SK-N-SH (cell line): ENCODE measurements around the gene CST11. TPM values are rescaled to one million over a fixed set of nuclear protein-coding genes. Genes with fewer than 3 reads are reported as not detected.

Experiments used
- CTCF ChIA-PET: fragments of 300-600, 350-600 bp; formaldehyde crosslinking; extraction: SDS; loops from one replicate; lab custom pipeline; 2021; lab: Yijun Ruan, JAX
- POLR2A ChIA-PET: fragments of 350-600 bp; sonication (Branson Sonifier 250); formaldehyde crosslinking; extraction: SDS; loops from one replicate; lab custom pipeline; 2020; ENCODE audit warnings: antibody characterized with exemption, inconsistent platforms; lab: Yijun Ruan, JAX
- DNase-seq: peaks from one replicate; pipeline ENCODE4 v3.0.0; 2012
- H2AFZ ChIP-seq: fragments of 200-600 bp; sonication (generic); 2 replicates; pipeline ENCODE4 v1.8.1; 2016; ENCODE audit warnings: antibody characterized with exemption, mild to moderate bottlenecking, low read depth
- H3F3A ChIP-seq: fragments of 200-600 bp; sonication (generic); replicated peaks from 2 replicates; pipeline ENCODE3; 2016; ENCODE audit warnings: antibody characterized with exemption, mild to moderate bottlenecking; ENCODE audit not compliant: insufficient read depth
- H3K27ac ChIP-seq, 2 experiments: fragments of 200-500 bp in 1 of 2; fragments of 200-600 bp in 1 of 2; sonication (Bioruptor generic) in 1 of 2; sonication (generic), shearing (Covaris generic) in 1 of 2; 2 replicates each; pipeline versions ENCODE4 v1.5.1 to v1.6.1; 2014 to 2016; ENCODE audit warnings: low read depth in 2 of 2, inconsistent platforms in 1 of 2, low read length in 1 of 2, mild to moderate bottlenecking in 1 of 2, mixed read lengths in 1 of 2
- H3K27me3 ChIP-seq: fragments of 200-600 bp; sonication (generic), shearing (Covaris generic); 2 replicates; pipeline ENCODE4 v1.6.1; 2016; ENCODE audit warnings: mixed run types; ENCODE audit not compliant: insufficient read depth
- H3K36me3 ChIP-seq, 2 experiments: fragments of 200-500 bp in 1 of 2; fragments of 200-600 bp in 1 of 2; sonication (Bioruptor generic) in 1 of 2; sonication (generic) in 1 of 2; replicated peaks in 1 of 2; 2 replicates each; pipeline versions ENCODE3 to v1.5.1; 2014 to 2016; ENCODE audit warnings: low read length in 1 of 2, mild to moderate bottlenecking in 1 of 2; ENCODE audit not compliant: insufficient read depth in 2 of 2, control insufficient read depth in 1 of 2
- H3K4me1 ChIP-seq, 2 experiments: fragments of 200-500 bp in 1 of 2; fragments of 200-600 bp in 1 of 2; sonication (Bioruptor generic) in 1 of 2; sonication (generic), shearing (Covaris generic) in 1 of 2; 2 replicates each; pipeline versions ENCODE4 v1.5.1 to v1.6.1; 2014 to 2016; ENCODE audit warnings: low read depth in 1 of 2, low read length in 1 of 2, mixed run types in 1 of 2; ENCODE audit not compliant: insufficient read depth in 2 of 2, control insufficient read depth in 1 of 2
- H3K4me2 ChIP-seq: fragments of 200-600 bp; sonication (generic), shearing (Covaris generic); 2 replicates; pipeline ENCODE4 v1.6.1; 2017; ENCODE audit warnings: mixed run types
- H3K4me3 ChIP-seq, 2 experiments: fragments of 200-500 bp in 1 of 2; fragments of 200-600 bp in 1 of 2; sonication (Bioruptor generic) in 1 of 2; sonication (generic), shearing (Covaris generic) in 1 of 2; 2 replicates each; pipeline versions ENCODE4 v1.5.1 to v1.8.1; 2014 to 2016; ENCODE audit warnings: low read depth in 2 of 2, inconsistent platforms in 1 of 2, low read length in 1 of 2, mild to moderate bottlenecking in 1 of 2, mixed read lengths in 1 of 2, moderate library complexity in 1 of 2
- H3K79me2 ChIP-seq: fragments of 200-600 bp; sonication (generic); 2 replicates; pipeline ENCODE4 v1.8.1; 2017; ENCODE audit warnings: mild to moderate bottlenecking; ENCODE audit not compliant: insufficient read depth
- H3K9ac ChIP-seq: fragments of 200-600 bp; sonication (generic); 2 replicates; pipeline ENCODE4 v1.6.1; 2017; ENCODE audit warnings: mixed run types
- H3K9me2 ChIP-seq: fragments of 200-600 bp; sonication (generic); 2 replicates; pipeline ENCODE4 v1.6.1; 2017; ENCODE audit warnings: mixed run types
- H3K9me3 ChIP-seq: fragments of 200-600 bp; sonication (generic); 2 replicates; pipeline ENCODE4 v1.6.1; 2017; ENCODE audit warnings: mixed run types, mild to moderate bottlenecking, moderate library complexity
- H4K20me1 ChIP-seq: fragments of 200-600 bp; sonication (generic); 2 replicates; pipeline ENCODE4 v1.6.1; 2017; ENCODE audit warnings: mild to moderate bottlenecking, mixed run types; ENCODE audit not compliant: insufficient read depth
- ELF1 ChIP-seq: IDR thresholded peaks from 2 replicates; pipeline ENCODE4 v1.4.0; 2012
- EP300 ChIP-seq, 2 experiments: IDR thresholded peaks; 2 replicates each; pipeline versions ENCODE4 v1.4.0 to v1.6.1; 2012; ENCODE audit warnings: borderline replicate concordance in 1 of 2, low read depth in 1 of 2, low read length in 1 of 2
- EZH2phosphoT487 ChIP-seq: fragments of 200-600 bp; sonication (generic); IDR thresholded peaks from 2 replicates; pipeline ENCODE4 v1.6.1; 2017; ENCODE audit warnings: low read depth, mixed run types, mild to moderate bottlenecking, antibody characterized with exemption, moderate library complexity, borderline replicate concordance
- FOSL2 ChIP-seq: IDR thresholded peaks from 2 replicates; pipeline ENCODE4 v1.4.0; 2012; ENCODE audit warnings: low read depth, mild to moderate bottlenecking, moderate library complexity, borderline replicate concordance
- FOXJ3 ChIP-seq: sonication (generic); formaldehyde crosslinking; IDR thresholded peaks from 2 replicates; pipeline ENCODE4 v1.5.1; 2020; ENCODE audit warnings: mild to moderate bottlenecking, missing genetic modification reagents
- FOXM1 ChIP-seq: IDR thresholded peaks from 2 replicates; pipeline ENCODE4 v1.4.0; 2012; ENCODE audit warnings: low read depth, mild to moderate bottlenecking
- GABPA ChIP-seq: IDR thresholded peaks from 2 replicates; pipeline ENCODE4 v1.4.0; 2012; ENCODE audit warnings: low read depth, mild to moderate bottlenecking
- JUND ChIP-seq: IDR thresholded peaks from 2 replicates; pipeline ENCODE4 v1.4.0; 2012
- NFIC ChIP-seq: IDR thresholded peaks from 2 replicates; pipeline ENCODE4 v1.4.0; 2012; ENCODE audit warnings: borderline replicate concordance
- RFX5 ChIP-seq: IDR thresholded peaks from 2 replicates; pipeline ENCODE4 v1.6.1; 2012; ENCODE audit warnings: mild to moderate bottlenecking, improper control_type of control experiment, low read length
- SMC3 ChIP-seq: IDR thresholded peaks from 2 replicates; pipeline ENCODE4 v1.6.1; 2012; ENCODE audit warnings: low read depth, low read length, improper control_type of control experiment
- TCF12 ChIP-seq: IDR thresholded peaks from 2 replicates; pipeline ENCODE4 v1.4.0; 2012
- TEAD4 ChIP-seq: IDR thresholded peaks from 2 replicates; pipeline ENCODE4 v1.4.0; 2012; ENCODE audit warnings: mild to moderate bottlenecking, borderline replicate concordance; ENCODE audit not compliant: insufficient read depth
- USF2 ChIP-seq: fragments of 150-350 bp; IDR thresholded peaks from 2 replicates; pipeline ENCODE4 v1.6.1; 2017; ENCODE audit warnings: antibody characterized with exemption, low read length, low read depth, borderline replicate concordance
- YY1 ChIP-seq: IDR thresholded peaks from 2 replicates; pipeline ENCODE4 v1.4.0; 2012; ENCODE audit warnings: low read depth, mild to moderate bottlenecking
- WGBS: methylation state at CpG from one replicate; pipeline ENCODE4 v1.1.6; 2017; ENCODE audit warnings: low lambda C conversion rate; 5-methylcytosine and 5-hydroxymethylcytosine counted together
- polyA plus RNA-seq, 3 experiments: library from polyadenylated mRNA; depleted of rRNA; stranded (reverse); fragments of >200 nt; gene quantifications; 2 replicates each; pipeline ENCODE4 v1.2.3, GENCODE V29; 2012
- TF ChIP-seq, protein P1 (sequence below): IDR thresholded peaks from 2 replicates; pipeline ENCODE4 v1.4.0; 2012; ENCODE audit warnings: low read depth
- TF ChIP-seq, protein P2 (sequence below): fragments of 150-350 bp; IDR thresholded peaks from 2 replicates; pipeline ENCODE4 v1.6.1; 2016; ENCODE audit warnings: mild to moderate bottlenecking, low read depth, low read length
- TF ChIP-seq, protein P3 (sequence below): IDR thresholded peaks from 2 replicates; pipeline ENCODE4 v1.4.0; 2012; ENCODE audit warnings: low read depth, borderline replicate concordance
- TF ChIP-seq, protein P4 (sequence below): fragments of 200-600 bp; sonication (generic); IDR thresholded peaks from 2 replicates; pipeline ENCODE4 v1.6.1; 2017; ENCODE audit warnings: antibody characterized with exemption, mild to moderate bottlenecking, moderate library complexity

The CST11 gene
- polyA plus RNA-seq, 1 of the 3 experiments (the other 2 are of a cell fraction), result not detected

GRCh38 chr20:23433628-23434027, 19.0 kb downstream of the CST11 start:
- Histone ChIP-seq H3K79me2 (no peaks in the 10 kb centered on the region), H3K9me3 (no peaks in the 10 kb centered on the region), H3K27me3 (no peaks in the 10 kb centered on the region; the same call in 1 of the 2 replicates), H3K36me3 (no peaks in the 10 kb centered on the region), H3K4me3 (no peak overlapping the region), H3K4me2 (no peak overlapping the region), H3F3A (no peaks in the 10 kb centered on the region), H2AFZ (no peak overlapping the region), H3K9ac (no peak overlapping the region), H3K27ac (no peak overlapping the region), H3K4me1 (peaks cover 0 to 11% of the 10 kb centered on the region in 2 experiments; a peak in 1 of 4 replicates), H3K9me2 (no peaks in the 10 kb centered on the region), H4K20me1 (no peaks in the 10 kb centered on the region)
- ChIA-PET POLR2A (no interaction called here), CTCF (interaction anchor here (1.0 kb wide), 1 partner anchor 13 kb away, joined by 3 read pairs; the partner anchor contains the start of gene NAPB)
- no peak for DNase-seq
- 9% methylated on average over 3 of the region's 3 CpGs for WGBS
- no peak for TF ChIP-seq JUND
- TF ChIP-seq, protein P1, sequence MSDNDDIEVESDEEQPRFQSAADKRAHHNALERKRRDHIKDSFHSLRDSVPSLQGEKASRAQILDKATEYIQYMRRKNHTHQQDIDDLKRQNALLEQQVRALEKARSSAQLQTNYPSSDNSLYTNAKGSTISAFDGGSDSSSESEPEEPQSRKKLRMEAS, result no peak
- TF ChIP-seq EP300 (IDR thresholded peaks at IDR 0.05; ENCODE audit: borderline replicate concordance in 1 of 2, low read depth in 1 of 2, low read length in 1 of 2), result no peak

DNA sequence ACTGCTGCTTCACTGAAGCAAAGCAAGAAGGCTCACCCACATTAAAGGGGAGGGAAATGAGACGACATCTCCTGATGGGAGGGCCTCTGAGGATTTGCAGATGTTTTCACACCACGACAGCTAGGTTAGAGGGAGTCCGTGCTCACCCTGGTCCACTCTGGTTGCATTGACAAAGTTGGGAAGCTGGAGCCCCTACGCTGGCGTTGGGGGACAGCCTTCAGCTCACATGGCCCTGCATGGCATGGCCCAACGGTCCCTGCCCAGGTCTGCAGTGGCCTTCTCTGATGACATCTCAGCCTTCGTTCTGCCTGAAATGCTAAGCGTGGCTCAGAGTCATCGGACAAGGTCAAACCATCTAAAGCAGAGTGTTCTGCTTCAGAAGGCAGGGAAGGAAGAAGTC, 27.5 kb downstream of the CST11 start:
- DNase-seq, result no peak
- Histone ChIP-seq H3K4me3 (no peak overlapping the region), H3F3A (peaks cover under 1% of the 10 kb centered on the region), H3K27ac (no peak overlapping the region), H3K4me2 (no peak overlapping the region), H3K27me3 (no peaks in the 10 kb centered on the region), H3K9ac (no peak overlapping the region), H3K79me2 (peaks cover 10% of the 10 kb centered on the region; the same call in 1 of the 2 replicates), H3K9me3 (no peaks in the 10 kb centered on the region), H4K20me1 (no peaks in the 10 kb centered on the region), H2AFZ (no peak overlapping the region), H3K36me3 (no peaks in the 10 kb centered on the region), H3K4me1 (peaks cover 0 to 3% of the 10 kb centered on the region in 2 experiments; a peak in 2 of 4 replicates), H3K9me2 (no peaks in the 10 kb centered on the region)
- POLR2A ChIA-PET, result no interaction called here
- 59% methylated on average over 6 of the region's 9 CpGs for WGBS
- CTCF ChIA-PET, result no interaction called here
- TF ChIP-seq FOSL2 (no peak), SMC3 (no peak), JUND (no peak), FOXJ3 (no peak), USF2 (no peak), RFX5 (no peak), FOXM1 (no peak), GABPA (no peak), TCF12 (no peak), TEAD4 (no peak), ELF1 (no peak), NFIC (no peak), EZH2phosphoT487 (no peak), YY1 (no peak), EP300 (IDR thresholded peaks at IDR 0.05; ENCODE audit: borderline replicate concordance in 1 of 2, low read depth in 1 of 2, low read length in 1 of 2) (no peak)
- TF ChIP-seq, protein P2, sequence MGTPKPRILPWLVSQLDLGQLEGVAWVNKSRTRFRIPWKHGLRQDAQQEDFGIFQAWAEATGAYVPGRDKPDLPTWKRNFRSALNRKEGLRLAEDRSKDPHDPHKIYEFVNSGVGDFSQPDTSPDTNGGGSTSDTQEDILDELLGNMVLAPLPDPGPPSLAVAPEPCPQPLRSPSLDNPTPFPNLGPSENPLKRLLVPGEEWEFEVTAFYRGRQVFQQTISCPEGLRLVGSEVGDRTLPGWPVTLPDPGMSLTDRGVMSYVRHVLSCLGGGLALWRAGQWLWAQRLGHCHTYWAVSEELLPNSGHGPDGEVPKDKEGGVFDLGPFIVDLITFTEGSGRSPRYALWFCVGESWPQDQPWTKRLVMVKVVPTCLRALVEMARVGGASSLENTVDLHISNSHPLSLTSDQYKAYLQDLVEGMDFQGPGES, result no peak
- TF ChIP-seq, protein P3, sequence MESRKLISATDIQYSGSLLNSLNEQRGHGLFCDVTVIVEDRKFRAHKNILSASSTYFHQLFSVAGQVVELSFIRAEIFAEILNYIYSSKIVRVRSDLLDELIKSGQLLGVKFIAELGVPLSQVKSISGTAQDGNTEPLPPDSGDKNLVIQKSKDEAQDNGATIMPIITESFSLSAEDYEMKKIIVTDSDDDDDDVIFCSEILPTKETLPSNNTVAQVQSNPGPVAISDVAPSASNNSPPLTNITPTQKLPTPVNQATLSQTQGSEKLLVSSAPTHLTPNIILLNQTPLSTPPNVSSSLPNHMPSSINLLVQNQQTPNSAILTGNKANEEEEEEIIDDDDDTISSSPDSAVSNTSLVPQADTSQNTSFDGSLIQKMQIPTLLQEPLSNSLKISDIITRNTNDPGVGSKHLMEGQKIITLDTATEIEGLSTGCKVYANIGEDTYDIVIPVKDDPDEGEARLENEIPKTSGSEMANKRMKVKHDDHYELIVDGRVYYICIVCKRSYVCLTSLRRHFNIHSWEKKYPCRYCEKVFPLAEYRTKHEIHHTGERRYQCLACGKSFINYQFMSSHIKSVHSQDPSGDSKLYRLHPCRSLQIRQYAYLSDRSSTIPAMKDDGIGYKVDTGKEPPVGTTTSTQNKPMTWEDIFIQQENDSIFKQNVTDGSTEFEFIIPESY, result no peak
- TF ChIP-seq, protein P1, result no peak
- TF ChIP-seq, protein P4, sequence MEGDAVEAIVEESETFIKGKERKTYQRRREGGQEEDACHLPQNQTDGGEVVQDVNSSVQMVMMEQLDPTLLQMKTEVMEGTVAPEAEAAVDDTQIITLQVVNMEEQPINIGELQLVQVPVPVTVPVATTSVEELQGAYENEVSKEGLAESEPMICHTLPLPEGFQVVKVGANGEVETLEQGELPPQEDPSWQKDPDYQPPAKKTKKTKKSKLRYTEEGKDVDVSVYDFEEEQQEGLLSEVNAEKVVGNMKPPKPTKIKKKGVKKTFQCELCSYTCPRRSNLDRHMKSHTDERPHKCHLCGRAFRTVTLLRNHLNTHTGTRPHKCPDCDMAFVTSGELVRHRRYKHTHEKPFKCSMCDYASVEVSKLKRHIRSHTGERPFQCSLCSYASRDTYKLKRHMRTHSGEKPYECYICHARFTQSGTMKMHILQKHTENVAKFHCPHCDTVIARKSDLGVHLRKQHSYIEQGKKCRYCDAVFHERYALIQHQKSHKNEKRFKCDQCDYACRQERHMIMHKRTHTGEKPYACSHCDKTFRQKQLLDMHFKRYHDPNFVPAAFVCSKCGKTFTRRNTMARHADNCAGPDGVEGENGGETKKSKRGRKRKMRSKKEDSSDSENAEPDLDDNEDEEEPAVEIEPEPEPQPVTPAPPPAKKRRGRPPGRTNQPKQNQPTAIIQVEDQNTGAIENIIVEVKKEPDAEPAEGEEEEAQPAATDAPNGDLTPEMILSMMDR, result no peak
